HG03457 (cell line): Measurements from ENCODE around the gene TRAPPC6A.

ENCODE experiments used
- ATAC-seq: cut with Tn5 transposase; IDR thresholded peaks from one replicate; pipeline ENCODE4 v1.9.1; 2021; ENCODE audit warnings: moderate number of reproducible peaks; ENCODE audit not compliant: unreplicated experiment

Gene TRAPPC6A

GRCh38 chr19:45186509-45187334, 8.7 kb upstream of the TRAPPC6A start:
- no peak for ATAC-seq

DNA sequence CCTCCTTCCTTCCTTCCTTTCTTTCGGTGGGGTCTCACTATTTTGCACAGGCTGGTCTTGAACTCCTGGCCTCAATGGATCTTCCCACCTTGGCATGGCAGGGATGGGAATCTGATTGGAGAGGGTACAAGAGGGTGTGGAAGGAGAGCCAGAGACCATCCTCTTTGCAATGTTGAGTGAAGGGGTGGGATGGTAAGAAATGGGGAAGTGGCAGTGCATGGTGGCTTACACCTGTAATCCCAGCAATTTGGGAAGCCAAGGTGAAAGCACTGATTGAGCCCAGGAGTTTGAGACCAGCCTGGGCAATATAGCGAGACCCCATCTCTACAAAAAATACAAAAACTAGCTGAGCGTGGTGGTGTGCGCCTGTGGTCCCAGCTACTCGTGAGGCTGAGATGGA, 6.1 kb upstream of the TRAPPC6A start:
- ATAC-seq = no peak

DNA sequence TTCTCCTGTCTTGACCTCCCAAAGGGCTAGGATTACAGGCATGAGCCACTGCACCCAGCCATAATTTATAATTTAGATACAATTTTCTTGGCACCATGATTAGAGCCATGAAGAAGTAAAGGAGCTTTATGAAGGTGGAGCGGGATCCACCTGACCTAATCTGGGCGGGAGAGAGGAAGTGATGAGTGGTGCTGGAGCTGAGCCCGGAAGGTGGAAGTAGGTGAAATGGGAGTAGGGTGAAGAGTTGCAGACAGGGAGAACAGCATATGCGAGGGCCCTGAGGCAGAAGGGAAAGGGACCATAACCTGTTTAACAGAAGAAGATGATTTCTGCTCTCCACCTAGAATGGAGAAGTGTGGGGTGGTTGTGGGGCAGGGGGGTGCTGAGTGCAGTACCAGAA, 4.7 kb upstream of the TRAPPC6A start:
- no peak for ATAC-seq

DNA sequence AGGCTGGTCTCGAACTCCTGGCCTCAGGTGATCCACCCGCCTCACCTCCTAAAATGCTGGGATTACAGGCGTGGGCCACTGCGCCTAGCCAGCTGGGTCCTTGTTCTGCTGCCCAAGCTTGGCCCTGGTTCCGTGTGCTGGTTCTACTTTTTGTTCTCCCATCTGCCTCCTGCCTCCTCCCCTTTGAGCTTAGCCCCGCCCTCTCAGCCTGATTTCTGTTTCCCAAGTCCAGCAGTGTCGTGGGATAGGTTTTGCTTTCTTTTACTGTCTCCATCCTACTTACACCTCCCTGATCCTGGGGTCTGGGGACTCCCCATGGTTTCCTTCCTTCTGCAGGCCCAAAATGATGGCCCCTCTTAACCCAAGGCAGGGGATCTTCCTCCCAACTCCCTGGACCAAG, 2.9 kb upstream of the TRAPPC6A start:
- ATAC-seq = no peak

GRCh38 chr19:45179892-45180370, 1.9 kb upstream of the TRAPPC6A start:
- no peak for ATAC-seq

DNA sequence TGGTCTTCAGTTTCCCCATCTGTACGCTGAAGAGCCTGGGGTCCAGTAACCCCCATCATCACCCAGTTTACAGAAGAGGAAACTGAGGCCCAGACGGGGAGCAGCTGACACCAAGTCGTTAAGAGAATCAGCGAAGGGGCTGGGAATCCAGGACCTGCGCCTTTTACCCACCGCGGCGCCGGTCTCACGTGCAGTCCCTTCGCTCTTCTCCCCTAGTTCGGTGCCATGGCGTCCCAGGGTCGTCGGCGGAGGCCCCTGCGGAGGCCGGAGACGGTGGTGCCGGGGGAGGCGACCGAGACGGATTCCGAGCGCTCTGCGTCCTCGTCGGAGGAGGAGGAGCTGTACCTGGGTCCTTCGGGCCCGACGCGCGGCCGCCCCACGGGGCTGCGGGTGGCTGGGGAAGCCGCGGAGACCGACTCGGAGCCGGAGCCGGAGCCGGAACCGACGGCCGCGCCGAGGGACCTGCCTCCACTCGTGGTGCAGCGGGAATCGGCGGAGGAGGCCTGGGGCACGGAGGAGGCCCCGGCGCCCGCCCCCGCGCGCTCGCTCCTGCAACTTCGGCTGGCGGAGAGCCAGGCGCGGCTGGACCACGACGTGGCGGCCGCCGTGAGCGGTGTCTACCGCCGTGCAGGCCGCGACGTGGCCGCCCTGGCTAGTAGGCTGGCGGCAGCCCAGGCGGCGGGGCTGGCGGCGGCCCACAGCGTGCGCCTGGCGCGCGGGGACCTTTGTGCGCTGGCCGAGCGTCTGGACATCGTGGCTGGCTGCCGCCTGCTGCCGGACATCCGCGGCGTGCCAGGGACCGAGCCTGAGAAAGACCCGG, 1.2 kb upstream of the TRAPPC6A start:
- ATAC-seq = peak; percentile 1

- ATAC-seq = peak; percentile 70
Observed at GRCh38 chr19:45178262-45179071, 430 bp upstream of the TRAPPC6A start, which contains the start of gene BLOC1S3. BLOC1S3 (plus strand) TSS chr19:45178784; CDS start chr19:45179297, 513 bp downstream.

GRCh38 chr19:45175515-45176345, 2.3 kb downstream of the TRAPPC6A start:
- ATAC-seq = no peak

DNA sequence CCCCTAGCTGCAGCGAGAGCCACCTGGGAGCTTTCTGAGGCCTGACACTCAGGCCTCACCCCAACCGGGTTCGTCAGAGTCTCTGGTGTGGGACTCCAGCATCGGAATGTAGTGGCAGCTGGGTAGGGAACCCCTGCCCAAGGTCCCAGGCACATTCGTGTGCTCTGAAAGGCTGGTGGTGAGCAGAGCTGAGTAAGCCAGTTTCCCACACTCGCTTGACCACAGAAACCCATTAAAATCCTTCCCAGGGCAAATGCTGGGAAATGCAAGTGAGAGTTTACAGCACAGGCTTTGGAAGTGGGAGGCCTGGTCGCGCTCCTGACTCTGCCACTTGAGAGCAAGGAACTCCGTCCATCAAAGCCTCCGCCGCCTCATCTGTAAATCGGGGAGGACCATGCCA, 4.2 kb downstream of the TRAPPC6A start:
- ATAC-seq = no peak

DNA sequence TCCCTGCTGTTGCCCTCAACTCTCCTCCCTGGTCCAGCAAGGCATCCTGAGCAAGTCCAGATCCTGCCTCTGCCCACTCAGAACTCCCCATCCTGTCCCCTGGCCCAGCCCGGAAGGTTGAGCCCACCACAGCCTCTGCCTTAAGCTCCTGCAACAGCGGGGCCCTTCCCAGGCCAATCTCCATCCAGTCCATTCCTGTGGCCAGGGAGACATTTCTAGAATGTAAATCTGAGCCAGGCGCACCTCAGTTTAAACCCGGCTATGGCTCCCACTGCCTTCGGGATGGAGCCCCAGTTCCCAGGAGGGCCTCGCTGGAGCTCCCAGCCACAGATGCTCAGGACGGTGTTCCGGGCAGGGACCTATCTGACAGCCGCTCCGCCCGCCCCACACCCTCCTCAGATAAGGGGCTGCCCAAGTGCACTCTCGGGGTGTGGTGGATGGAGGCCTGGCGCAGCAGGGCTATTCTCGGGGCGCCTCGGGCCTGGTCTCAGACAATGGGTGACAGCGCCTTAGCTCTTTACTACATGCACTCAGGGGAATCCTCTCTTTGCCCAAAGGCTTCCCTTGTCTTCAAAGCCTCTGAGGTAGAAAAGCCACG, 5.3 kb downstream of the TRAPPC6A start:
- no peak for ATAC-seq

DNA sequence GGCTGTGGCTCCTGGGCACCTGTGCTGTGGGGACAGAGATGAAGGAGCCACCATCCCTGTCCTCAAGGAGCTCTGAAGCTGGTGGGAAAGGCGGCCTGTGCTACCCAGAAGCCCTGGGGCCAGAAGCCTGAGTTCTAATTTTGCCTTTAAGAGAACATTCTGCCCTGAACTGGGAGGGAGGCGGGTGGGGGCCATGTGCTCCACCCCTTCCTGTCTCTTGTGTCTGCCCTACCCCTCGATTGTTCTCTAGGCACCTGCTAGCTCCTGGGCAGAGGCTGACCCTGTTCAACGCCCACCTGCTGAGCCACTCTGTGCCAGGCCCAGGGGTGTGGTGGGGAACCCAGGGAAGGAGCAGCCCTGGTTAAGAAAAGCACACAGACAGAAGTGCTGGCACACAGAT, 5.9 kb downstream of the TRAPPC6A start:
- ATAC-seq = no peak

GRCh38 chr19:45171211-45171623, 6.8 kb downstream of the TRAPPC6A start:
- no peak for ATAC-seq

GRCh38 chr19:45170146-45171106, 7.6 kb downstream of the TRAPPC6A start:
- no peak for ATAC-seq

- ATAC-seq = no peak
Observed at GRCh38 chr19:45169602-45170001, 8.4 kb downstream of the TRAPPC6A start.

DNA sequence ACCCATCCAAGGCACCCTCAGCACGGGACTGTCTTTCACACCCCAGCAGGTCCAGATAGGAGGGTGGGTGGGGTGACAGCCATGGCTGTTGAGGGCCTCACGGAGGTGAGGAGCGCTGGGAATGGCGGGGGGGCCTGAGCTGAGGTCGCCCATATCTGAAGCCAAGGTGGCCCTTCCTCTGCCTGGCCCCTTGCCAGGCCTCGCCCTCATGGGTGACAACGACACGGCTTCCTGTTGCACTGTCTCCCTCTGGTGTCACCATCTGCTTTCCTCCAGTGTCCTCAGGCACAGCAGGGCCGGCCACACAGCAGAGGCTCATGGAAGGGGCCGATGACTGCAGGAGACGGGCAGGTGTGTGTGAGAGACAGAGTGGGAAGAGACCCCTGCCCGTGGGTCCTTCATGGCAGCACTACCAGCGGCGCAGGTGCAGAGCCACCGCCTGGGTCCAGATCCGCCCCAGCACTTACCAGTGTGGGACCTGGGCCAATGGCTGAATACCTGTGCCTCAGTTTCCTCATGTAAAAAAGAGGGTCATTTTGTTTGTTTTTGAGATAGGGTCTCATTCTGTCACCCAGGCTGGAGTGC, 9.2 kb downstream of the TRAPPC6A start:
- ATAC-seq = no peak

DNA sequence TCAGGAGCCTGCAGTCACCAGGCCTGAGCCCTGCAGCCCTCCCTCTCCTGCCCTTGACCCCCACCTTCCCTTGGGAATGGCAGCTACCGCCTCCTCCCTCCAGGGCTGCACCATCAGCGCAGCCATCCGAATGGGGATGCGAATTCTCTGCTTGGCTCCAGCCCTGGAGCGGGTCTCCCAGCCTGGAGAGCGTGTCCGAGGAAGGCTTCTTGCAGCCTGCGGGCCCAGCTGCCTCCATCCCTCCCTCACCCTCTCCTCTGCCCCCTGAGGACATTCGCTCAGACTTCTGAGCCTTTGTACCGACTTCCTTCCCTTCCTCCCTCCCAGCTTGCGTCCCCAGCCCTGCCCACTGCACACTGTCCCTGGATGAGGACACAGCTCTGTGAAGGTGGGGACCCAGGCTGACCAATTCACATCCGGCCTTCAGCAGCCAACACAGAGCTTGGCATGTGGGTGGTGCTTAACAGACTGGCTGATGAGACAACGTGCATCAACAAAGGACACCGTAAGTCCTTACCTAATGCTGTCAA, 11.2 kb downstream of the TRAPPC6A start:
- ATAC-seq = no peak

DNA sequence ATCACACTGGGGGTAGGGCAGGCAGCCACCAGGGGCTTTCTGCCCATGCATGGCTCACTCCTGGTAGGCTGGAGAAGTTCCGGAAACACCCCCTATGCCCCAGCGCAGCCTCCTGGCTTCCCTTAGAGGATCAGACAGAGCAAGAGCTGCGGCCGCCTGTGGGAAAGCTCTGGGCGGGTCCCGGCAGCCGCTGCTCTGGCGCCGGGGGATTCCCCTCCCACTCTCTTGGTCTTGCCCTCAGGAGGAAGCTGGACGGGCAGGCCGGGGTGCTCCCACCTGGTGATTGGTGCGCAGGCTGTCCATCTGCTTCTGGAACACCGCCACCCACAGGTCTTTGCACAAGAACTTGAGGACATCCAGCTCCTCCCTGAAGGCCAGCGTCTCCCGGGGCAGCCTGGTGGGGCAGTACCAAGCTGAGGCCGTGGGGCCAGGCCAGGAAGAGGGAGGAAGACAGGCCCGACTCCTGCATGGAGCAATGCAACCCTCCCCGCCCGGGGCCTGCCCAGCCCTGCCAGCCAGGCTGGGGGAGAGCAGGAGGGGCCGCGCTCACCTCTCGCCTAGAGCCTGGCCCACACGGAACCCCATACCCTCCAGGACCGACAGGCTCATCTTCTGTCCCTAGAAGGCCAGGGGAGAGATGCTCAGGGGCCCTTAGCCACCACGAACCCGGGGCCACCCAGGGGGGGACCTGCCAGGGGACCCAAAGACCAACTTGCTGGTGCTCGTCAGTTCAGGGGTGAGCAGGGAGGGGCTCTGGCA, 13.3 kb downstream of the TRAPPC6A start:
- ATAC-seq = peak; percentile 77
